EL (cell line): ENCODE measurements around the gene PMF1.

ENCODE experiments used
- DNase-seq: peaks from one replicate; pipeline ENCODE4 v3.0.0-alpha.2; 2016

The PMF1 gene

DNA sequence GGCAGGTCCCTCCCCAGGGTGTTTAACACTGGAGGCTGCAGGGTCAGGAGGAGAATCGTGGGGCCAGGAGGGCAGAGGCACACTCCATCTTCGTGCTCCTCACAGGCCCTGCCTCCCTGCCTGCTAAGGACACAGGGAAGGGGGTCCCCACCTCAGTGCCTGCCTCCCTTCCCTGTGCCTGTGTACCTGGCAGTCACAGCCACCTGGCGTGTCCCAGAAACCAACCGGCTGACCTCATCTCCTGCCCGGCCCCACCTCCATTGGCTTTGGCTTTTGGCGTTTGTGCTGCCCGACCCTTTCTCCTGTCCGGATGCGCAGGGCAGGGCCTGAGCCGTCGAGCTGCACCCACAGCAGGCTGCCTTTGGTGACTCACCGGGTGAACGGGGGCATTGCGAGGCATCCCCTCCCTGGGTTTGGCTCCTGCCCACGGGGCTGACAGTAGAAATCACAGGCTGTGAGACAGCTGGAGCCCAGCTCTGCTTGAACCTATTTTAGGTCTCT lies 28.6 kb downstream of the PMF1 start:
- peak; percentile 74 for DNase-seq

DNA sequence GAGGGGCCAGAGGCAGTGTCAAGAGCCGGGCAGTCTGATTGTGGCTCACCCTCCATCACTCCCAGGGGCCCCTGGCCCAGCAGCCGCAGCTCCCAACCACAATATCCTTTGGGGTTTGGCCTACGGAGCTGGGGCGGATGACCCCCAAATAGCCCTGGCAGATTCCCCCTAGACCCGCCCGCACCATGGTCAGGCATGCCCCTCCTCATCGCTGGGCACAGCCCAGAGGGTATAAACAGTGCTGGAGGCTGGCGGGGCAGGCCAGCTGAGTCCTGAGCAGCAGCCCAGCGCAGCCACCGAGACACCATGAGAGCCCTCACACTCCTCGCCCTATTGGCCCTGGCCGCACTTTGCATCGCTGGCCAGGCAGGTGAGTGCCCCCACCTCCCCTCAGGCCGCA lies 29.1 kb downstream of the PMF1 start, which contains the start of gene BGLAP:
Gene BGLAP, plus strand, starts transcription at position 259 of the 400 bp plus-strand sequence. Its CDS starts 48 bp downstream, at position 307.
- no peak for DNase-seq

DNA sequence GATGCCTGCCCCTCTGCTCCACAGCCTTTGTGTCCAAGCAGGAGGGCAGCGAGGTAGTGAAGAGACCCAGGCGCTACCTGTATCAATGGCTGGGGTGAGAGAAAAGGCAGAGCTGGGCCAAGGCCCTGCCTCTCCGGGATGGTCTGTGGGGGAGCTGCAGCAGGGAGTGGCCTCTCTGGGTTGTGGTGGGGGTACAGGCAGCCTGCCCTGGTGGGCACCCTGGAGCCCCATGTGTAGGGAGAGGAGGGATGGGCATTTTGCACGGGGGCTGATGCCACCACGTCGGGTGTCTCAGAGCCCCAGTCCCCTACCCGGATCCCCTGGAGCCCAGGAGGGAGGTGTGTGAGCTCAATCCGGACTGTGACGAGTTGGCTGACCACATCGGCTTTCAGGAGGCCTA lies 29.9 kb downstream of the PMF1 start:
- DNase-seq, result no peak

DNA sequence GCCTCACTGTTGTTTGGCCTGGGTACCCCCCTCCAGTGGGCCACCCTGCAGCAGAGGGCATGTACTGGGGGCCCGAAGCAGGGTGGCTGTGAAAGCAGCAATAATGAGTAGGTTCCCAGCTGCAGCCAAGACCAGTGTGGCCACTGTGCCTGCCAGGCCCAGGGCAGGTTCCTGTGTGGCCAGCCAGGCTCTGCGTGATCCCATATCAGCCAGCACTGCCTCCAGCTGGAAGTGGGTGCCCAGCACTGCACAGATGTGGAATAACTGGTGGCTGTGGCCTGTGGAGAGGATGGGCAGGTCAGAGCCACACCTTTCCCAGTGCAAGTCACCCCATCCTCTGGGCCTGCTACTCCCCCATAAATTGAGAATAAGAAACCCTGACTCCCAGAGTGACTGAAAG lies 31.3 kb downstream of the PMF1 start:
- DNase-seq, result no peak

DNA sequence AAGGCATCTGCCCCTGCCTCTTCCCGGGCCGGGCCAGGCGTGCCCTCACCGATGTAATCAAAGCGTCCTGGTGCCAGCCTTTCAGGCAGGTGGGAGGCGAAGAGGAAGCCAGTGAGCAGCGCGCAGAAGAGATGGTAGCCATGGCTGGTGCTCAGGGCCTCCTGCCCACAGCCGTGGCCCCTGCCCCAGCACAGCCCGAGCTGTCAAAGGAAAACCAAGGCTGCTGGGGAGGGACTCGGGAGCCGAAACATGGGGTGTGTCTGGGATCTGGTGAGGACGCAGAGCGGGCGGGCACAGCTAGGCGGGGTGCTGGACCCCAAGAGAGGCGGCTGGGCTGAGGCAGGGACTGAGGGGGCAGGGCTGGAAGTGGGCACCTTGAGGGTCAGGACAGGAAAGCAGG lies 31.9 kb downstream of the PMF1 start:
- DNase-seq, result no peak

DNA sequence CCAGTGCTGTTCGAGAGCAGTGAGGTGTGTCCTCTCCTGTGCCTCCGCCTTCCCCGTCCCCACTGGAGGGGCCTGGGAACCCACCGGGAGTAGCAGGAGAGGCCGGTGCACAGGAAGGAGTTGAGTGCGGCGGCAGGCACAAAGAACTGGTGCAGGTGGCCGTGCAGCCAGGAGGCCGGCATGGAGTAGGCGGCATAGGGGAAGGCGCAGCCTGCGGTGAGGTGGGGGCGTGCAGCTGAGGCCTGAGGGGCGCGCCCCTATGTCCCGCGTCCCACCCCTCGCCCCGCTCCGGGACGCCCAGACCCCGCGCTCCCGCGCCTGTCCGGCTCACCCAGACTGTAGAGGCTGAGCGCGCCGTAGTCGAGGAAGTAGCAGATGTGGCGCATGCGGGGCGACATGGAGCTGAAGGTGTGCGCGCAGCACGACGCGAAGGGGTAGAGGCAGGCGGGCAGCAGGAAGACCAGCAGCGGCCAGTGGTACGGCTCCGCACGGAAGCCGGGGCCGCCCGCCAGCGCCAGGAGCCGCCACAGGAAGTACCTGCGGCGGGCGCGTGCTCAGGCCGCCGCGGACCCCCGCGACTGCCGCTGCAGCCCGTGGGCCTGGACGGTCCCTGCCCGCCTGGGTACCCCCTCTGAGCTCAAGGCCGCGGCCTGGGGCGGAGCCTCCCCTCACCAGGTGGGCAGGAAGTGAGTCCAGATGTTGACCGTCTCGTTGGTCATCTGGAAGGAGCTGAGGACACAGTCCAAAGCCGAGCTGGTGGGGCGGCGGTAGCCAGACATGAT lies 32.8 kb downstream of the PMF1 start:
- DNase-seq, result peak; percentile 22

DNA sequence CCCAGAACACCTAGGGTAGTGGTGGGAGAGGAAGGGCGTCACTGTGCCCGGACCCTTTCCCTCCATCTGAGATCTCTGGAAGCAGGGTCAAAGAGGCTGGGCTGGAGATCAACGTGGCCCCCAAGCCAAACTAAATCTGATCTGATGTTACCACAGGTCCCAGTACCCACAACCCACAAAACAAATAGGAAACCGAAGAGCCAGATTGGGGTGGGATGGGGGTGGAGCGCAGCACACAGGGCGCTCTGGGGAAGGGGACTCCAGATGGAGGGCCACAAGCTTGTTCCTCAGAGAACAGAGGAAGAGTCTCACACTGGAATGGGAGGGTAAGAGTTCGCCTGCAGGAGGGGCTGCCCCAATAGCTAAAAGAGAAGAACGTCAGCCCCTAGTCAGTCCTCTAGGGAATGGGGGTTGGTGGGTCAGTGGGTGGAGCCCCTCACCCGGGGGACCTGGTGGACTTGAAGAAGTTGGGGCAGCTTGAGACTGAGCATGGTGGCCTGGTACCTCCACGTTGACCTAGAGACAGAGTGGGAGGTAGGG lies 33.5 kb downstream of the PMF1 start:
- no peak for DNase-seq

DNA sequence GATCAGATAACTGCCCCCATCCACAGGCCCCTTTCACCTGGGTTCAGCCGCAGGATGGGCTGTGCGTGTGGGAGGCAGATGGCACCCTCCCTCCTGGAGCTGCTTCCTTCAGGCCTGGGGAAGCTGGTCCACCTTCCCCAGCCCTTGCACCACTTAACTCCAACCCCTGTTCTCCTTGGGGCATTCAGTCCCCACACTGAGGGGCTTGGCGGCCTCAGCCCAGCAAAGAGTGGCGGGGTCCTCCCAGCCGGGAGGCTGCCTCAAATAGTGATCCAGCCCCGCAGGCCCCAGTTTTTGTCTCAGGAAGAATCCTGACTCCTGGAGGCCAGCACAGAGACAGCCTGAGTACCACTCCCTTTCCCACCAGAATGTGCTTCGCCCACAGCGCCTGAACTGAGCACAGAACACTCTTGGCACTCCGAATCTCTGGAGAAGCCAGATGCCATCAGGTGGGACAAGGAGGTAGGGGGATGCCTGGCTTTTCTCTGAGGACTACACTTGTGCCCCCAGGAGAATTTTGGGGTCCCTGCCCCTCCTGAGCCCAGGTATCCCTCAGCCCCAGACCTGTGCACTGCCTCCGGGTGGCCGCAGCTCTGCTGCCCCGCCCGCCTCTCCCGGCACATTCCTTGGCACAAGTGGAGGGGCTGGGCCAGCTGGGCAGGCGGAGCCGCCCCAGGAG lies 34.1 kb downstream of the PMF1 start:
- DNase-seq, result no peak

DNA sequence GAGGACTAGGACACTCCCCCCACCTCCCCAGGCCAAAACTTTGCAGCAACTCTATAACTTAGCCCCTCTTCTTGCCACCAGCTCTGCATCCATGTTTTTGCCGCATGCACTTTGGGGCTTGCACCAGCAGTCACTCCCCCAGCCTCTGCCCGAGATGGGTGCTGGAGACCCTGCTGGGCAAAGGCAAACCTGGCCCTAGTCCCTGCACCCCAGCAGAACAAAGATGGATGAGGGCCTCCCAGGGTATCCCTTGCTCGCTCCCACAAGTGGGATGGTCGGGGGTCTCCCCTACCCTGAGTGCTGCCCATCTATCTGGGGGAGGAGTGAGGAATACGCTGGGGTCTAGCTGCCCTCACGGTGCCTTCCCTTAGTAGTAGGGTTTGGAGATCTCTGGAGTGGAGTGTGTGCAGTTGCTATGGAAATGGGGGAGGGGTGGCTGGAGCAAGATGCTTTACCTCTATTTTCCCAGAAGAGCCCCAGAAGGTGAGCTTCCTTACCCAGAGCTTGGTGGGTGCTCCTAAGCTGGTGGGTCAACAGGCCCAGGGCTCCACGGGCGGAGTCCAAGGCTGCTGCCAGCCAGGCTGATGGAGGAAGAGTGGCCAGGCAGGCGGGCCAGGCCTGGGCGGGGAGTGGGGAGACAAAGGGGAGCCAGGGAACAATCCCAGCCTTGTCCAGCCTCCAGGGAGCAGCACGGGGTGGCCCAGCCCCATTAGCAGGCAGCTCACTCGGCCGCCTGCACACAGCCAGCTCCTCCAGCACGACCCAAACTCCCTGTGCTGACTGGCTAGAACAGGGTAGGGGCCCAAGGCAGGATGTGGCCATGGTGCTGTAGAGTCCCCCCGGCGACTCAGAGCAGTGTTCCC lies 34.9 kb downstream of the PMF1 start, which contains the start of gene PAQR6:
Gene PAQR6, minus strand, starts transcription at position 597 of the 863 bp plus-strand sequence. CDS start 1,325 bp downstream, outside the sequence.
- DNase-seq, result no peak

DNA sequence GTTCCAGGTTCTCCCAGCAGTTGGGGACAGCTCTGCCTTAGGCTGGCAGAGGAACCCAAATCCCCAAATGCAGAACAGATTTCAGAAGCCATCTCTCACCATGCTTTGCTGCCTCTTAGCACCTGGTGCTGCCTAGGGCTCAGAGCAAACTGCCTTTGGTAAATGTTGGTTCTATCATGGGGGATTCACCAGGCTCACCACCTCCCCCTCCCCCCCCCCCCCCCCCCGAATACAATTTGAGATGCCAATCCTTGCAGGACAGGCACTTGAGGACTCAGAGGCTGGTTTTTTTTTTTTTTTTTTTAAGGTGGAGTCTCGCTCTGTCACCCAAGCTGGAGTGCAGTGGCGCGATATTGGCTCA lies 35.5 kb downstream of the PMF1 start:
- no peak for DNase-seq

DNA sequence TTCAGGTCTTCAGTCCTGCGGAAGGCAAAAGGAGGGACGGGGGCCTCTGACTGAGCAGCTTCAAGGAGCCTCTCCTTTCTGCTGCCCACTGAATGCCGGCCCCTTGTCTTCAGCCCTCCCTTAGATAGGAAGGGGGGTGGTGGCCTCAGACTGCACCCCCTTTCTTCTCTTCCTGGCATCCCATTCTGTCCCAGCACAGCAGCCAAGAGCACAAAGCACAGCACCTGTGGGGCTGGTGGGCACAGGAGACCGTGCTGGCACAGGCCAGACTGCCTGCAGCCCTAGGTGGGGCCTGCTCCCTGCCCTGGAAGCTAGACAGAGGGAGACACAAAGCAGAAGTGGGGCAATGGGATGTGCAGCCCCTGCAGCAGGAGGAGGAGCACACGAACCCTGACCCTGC lies 36.8 kb downstream of the PMF1 start:
- no peak for DNase-seq

DNA sequence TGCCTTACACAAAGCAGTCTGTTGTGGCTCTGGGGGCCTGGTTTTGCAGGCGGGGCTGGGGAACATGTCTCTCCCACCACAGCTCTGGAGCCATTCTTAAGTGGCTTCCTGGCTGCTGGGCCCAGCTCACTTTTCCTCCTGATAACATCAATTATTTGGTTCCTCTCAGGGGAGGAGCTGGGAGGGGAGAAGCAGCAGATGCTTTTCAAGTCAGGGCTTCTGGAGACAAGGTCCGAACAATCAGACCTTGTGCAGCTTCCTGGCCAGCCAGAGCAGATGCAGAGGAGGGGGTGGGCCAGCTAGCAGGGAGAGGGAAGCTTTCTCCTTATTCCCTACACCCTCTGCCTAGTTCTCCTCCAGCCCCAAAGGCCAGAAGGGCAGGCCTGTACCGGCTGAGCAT lies 38.7 kb downstream of the PMF1 start:
- no peak for DNase-seq

DNA sequence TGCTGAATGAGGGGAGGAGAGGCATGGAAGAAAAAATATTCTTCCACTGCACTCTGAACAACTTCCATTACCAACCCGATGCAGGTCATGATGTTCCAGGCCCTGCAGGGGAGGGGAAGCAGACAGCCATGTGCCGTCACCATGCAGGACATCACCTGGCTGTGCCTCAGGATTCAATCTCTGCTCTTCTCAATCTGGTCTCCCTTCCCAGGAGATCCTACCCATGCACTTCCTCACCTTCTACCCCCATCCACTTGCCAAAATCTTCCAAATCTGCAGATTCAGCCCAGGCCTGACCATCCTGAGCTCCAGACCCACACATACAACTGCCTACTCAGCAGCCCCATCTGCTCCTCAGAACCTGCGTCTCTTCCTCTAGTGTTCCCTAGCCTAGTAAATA lies 40.8 kb downstream of the PMF1 start:
- DNase-seq, result no peak

DNA sequence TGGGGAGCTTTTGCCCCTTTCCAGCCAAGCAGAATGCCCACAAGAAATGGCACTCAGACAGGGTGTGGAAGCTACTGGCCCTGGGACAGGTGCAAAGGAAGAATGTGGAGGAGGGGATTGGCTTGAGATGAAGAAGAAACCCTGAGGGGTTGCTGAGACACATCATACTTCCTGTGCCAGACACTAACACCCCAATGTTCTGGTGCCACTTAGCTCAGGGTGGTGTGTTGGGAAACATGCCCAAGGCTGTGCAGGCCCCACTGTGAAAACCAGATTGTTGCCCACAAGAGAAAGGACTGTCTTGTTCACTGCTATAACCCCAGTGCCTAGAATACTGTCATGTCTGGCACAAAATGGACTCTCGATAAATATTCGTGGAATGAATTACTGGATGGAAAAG lies 44.9 kb downstream of the PMF1 start:
- DNase-seq, result no peak

DNA sequence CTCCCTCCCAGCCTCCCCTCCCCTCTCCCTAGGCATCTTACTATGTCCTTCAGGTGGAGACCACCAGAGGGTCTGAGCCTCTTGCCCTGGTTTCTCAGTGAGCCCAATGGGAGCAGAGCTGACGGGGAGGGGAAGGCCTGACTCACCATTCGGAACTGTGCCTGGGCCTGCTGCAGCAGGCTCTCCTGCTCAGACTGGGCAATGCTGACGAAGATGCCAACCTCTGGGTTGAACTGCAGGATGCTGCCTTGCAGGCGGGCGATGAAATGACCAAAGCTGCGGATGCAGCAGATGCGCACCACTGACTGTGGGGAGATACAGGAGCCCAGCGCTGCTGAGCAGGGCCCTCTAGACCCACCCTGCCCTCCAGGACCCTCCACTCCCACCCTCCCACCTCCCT lies 46.1 kb downstream of the PMF1 start:
- no peak for DNase-seq

DNA sequence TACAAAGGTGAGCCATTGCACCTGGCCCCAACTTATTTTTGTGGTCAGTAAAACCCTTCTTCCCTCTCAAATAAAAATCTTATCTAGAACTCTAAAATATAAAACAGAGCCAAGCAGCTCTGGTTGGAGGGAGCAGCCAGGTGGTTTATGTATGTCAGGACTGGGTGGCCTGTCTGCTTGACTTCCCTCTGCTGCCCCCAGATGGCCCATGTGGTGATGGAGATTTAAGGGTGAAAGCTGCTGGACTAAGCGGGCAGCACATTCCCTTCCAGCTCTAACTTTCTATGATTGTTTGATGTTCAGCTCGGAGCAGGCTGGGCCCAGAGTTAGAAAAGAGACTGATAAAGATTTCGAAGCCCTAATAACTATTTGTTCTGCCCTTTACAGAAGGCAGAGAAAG lies 47.0 kb downstream of the PMF1 start:
- DNase-seq, result no peak

DNA sequence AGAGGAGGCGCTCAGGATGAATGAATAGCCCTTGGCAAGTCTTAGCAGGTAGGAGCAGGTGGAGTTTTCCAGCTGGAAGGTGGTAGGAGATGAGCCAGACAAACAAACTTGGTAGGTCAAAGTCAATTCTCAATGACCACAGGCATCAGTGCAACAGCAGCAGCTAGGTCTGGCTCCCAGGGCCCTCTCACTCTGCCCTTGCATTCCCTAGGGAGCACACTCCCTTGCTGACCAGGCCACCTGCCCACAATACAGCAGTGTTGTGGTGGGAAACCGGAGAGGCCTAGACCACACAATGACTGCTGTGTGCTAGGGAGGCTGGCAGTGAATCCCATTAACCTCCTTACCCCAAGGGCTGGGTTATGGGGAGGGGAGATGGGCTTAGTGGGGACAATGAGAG lies 48.1 kb downstream of the PMF1 start:
- DNase-seq, result no peak

DNA sequence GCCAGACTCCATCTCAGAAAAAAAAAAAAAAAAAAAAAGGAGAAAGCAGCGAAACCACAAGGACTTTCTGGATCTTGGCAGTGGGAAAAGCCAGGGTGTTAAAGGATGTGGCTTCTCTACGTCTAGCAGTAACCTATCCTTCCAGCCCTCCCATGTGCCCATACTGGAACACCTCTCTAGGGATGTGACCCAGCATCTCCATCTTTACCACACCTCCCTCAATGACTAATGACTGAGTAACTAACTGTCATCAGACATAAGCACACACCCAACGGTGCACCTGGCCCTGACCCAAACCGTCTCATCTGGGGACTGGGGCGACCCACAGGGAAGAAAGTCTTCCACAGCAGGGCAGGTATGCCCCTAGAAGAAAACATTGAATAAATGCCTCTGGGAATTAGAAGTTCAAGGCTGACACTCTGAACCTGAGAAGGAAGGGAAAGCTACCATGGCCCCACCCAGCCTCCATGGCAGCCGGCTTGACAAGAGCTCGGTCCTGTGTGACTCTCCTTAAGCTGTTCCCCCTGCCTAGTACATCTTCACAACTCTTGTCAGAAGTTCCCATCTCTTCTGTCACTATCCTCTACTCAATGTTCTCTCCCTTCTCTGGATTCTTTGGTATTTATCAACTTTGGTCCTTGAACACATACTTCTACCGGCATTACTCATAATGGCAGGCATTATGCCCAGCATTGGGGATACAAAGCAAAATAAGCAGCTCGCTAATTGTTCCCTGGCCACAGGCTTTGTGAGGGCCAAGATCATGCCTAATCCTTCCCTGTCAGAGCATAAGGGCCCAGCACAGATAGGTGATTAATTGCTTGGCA lies 49.9 kb downstream of the PMF1 start:
- peak; percentile 85 for DNase-seq

DNA sequence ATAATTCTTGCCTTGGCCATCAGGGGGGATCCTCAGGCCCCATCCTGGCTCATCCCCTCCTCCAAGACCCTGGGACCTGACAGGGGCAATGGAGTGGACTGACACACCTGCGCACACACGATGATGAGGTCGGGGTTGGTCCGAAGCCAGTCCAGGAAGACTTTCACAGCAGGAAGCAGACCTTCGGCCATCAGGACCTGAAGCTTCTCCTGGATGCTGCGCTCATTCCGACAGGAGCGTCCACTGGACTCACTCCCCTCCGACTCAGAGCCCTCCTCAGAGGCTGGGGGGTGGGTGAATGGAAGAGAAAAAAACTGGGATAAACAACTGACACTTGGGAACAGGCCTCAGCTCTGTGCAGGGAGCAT lies 50.5 kb downstream of the PMF1 start:
- no peak for DNase-seq

DNA sequence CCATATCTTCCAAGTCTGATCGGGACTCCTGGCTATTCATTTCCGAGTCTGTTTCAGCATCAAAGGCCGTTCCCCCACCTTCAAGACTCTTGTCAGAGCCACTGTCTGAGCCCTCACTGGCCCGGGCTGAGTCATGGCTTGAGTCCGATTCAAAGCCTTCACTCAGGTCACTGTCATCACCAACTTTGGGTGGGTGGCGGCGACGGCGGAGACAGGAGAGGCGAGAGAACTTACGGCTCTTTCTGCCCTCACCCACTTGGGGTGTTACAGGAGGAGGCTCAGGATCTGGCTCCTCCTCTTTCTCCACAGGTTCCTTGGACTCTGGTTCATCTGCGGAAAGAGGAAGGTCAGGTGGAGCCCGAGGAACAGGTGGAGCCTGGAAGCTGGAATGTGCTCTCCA lies 53.2 kb downstream of the PMF1 start:
- DNase-seq, result no peak

DNA sequence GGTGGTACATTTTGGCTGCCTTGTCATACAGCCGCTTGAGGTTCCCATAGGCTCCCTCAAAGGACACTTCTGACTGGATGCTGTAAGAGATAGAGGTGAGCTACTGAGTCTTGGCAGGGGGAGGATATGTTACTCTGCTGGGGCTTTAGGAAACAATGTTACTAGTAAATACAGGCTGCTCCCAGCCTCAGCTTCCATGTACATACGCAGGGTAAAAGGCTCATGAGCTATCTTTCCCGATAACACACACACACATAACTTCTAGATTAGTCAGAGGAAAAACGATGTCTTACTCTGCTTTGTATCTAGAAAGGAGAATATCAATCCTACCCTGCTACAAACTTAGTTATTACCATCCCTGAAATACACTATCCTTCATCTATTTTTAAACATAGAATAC lies 55.5 kb downstream of the PMF1 start:
- peak; percentile 39 for DNase-seq

DNA sequence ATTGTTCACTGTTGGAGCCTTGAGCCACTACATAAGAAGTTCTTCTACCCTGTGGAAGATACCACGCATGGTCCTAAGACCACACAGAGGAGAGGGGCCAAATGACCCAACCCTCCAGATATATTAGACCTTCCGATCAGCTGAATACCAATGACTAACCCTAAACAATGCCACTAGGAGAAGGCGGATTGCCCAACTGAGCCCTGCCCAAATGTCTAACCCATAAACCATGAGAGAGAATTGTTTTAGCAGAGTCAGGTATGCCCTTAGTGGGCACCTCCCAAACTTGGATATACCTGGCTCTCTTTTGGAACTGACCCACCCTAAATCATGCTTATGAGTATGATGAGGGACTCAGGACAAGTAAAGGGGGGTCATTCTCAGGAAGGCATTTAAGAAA lies 57.5 kb downstream of the PMF1 start:
- DNase-seq, result no peak
